Neural cell (in vitro differentiated cells): ENCODE data around the gene C3AR1. TPM values are rescaled to one million over a fixed set of nuclear protein-coding genes. Genes with fewer than 3 reads are reported as not detected.

ENCODE experiments used
- H2AFZ ChIP-seq: fragments of 200-600, 300-800 bp; sonication (generic), shearing (Covaris generic); 2 replicates; pipeline ENCODE4 v1.6.0; 2014; ENCODE audit warnings: low read depth, mild to moderate bottlenecking, antibody characterized with exemption, low read length, moderate library complexity
- H3F3A ChIP-seq: fragments of 200-600 bp; shearing (Covaris generic); 2 replicates; pipeline ENCODE4 v1.6.1; 2016; ENCODE audit warnings: mild to moderate bottlenecking, moderate library complexity, mixed read lengths, antibody characterized with exemption, low read length; ENCODE audit not compliant: insufficient read depth, poor library complexity, severe bottlenecking
- H3K27ac ChIP-seq: fragments of 200-600, 300-800 bp; sonication (generic), shearing (Covaris generic); 2 replicates; pipeline ENCODE4 v1.5.1; 2014; ENCODE audit warnings: mild to moderate bottlenecking, low read length, moderate library complexity
- H3K27me3 ChIP-seq: fragments of 300-800, 200-600 bp; sonication (generic), shearing (Covaris generic); 2 replicates; pipeline ENCODE4 v1.6.0; 2014; ENCODE audit warnings: mild to moderate bottlenecking, low read depth, low read length, moderate library complexity; ENCODE audit not compliant: insufficient read depth
- H3K36me3 ChIP-seq: fragments of 300-800, 200-600 bp; sonication (generic), shearing (Covaris generic); 2 replicates; pipeline ENCODE4 v1.5.1; 2014; ENCODE audit warnings: mild to moderate bottlenecking, antibody characterized with exemption, low read length, moderate library complexity; ENCODE audit not compliant: insufficient read depth
- H3K4me2 ChIP-seq: fragments of 300-800, 200-600 bp; sonication (generic), shearing (Covaris generic); 2 replicates; pipeline ENCODE4 v1.6.0; 2014; ENCODE audit warnings: mild to moderate bottlenecking, low read length
- H3K4me3 ChIP-seq: fragments of 300-800, 200-600 bp; sonication (generic), shearing (Covaris generic); 2 replicates; pipeline ENCODE4 v1.5.1; 2014; ENCODE audit warnings: mild to moderate bottlenecking, low read length, moderate library complexity
- H3K79me2 ChIP-seq: fragments of 200-600 bp; shearing (Covaris generic); replicated peaks from 2 replicates; pipeline ENCODE4 v1.6.0; 2014; ENCODE audit warnings: mild to moderate bottlenecking, low read length, moderate library complexity; ENCODE audit not compliant: insufficient read depth
- H3K9ac ChIP-seq: fragments of 300-800, 200-600 bp; sonication (generic), shearing (Covaris generic); 2 replicates; pipeline ENCODE4 v1.6.1; 2016; ENCODE audit warnings: mild to moderate bottlenecking, low read length, mixed read lengths
- H3K9me2 ChIP-seq: fragments of 200-600 bp; shearing (Covaris generic); 2 replicates; pipeline ENCODE4 v1.6.1; 2016; ENCODE audit warnings: mild to moderate bottlenecking, low read length, mixed read lengths; ENCODE audit not compliant: insufficient read depth
- H3K9me3 ChIP-seq: fragments of 200-600, 300-800 bp; sonication (generic), shearing (Covaris generic); 2 replicates; pipeline ENCODE4 v1.6.1; 2016; ENCODE audit warnings: mild to moderate bottlenecking, mixed run types, low read length, moderate library complexity, mixed read lengths
- H4K20me1 ChIP-seq: fragments of 200-600 bp; shearing (Covaris generic); 2 replicates; pipeline ENCODE4 v1.6.1; 2016; ENCODE audit warnings: mild to moderate bottlenecking, mixed run types; ENCODE audit not compliant: insufficient read depth
- CTCF ChIP-seq: fragments of 450-650 bp; IDR thresholded peaks from 2 replicates; pipeline ENCODE4 v1.5.1; 2014; ENCODE audit warnings: antibody characterized with exemption, mild to moderate bottlenecking, moderate library complexity; ENCODE audit not compliant: poor library complexity, severe bottlenecking
- EP300 ChIP-seq: fragments of 450-650 bp; conservative IDR thresholded peaks from 2 replicates; pipeline ENCODE4 v1.6.1; 2014; ENCODE audit warnings: antibody characterized with exemption, mild to moderate bottlenecking, moderate library complexity; ENCODE audit not compliant: poor library complexity, severe bottlenecking
- EZH2 ChIP-seq: fragments of 200-600, 300-800 bp; shearing (Covaris generic), sonication (generic); IDR thresholded peaks from 2 replicates; pipeline ENCODE4 v1.6.1; 2014; ENCODE audit warnings: antibody characterized with exemption, low read length, borderline replicate concordance, mild to moderate bottlenecking; ENCODE audit not compliant: insufficient read depth, poor library complexity, severe bottlenecking
- MXI1 ChIP-seq: fragments of 450-650 bp; conservative IDR thresholded peaks from 2 replicates; pipeline ENCODE4 v1.6.1; 2014; ENCODE audit warnings: antibody characterized with exemption, mild to moderate bottlenecking; ENCODE audit not compliant: poor library complexity, severe bottlenecking
- POLR2AphosphoS5 ChIP-seq: IDR thresholded peaks from 2 replicates; pipeline ENCODE4 v1.6.1; 2012
- RAD21 ChIP-seq: fragments of 450-650 bp; conservative IDR thresholded peaks from 2 replicates; pipeline ENCODE4 v1.6.1; 2014; ENCODE audit warnings: antibody characterized with exemption, mild to moderate bottlenecking, moderate library complexity
- REST ChIP-seq: IDR thresholded peaks from 2 replicates; pipeline ENCODE4 v1.6.1; 2012; ENCODE audit warnings: borderline replicate concordance
- SMC3 ChIP-seq: fragments of 450-650 bp; conservative IDR thresholded peaks from 2 replicates; pipeline ENCODE4 v1.6.1; 2014; ENCODE audit warnings: antibody characterized with exemption, mild to moderate bottlenecking, moderate library complexity; ENCODE audit not compliant: poor library complexity
- TAF1 ChIP-seq: IDR thresholded peaks from 2 replicates; pipeline ENCODE4 v1.6.1; 2012; ENCODE audit warnings: low read depth
- polyA plus RNA-seq: library from polyadenylated mRNA; depleted of rRNA; stranded (reverse); fragments of >200 nt; gene quantifications from 2 replicates; pipeline ENCODE4 v1.2.3, GENCODE V29; 2014

C3AR1 gene
- polyA plus RNA-seq, 1 donor from 2014 or later, result not detected

- Histone ChIP-seq H3K9me2 (no peaks in the 10 kb centered on the region), H3K9ac (no peak overlapping the region), H3K79me2 (peaks cover 8% of the 10 kb centered on the region), H3F3A (no peaks in the 10 kb centered on the region), H3K27me3 (no peaks in the 10 kb centered on the region), H2AFZ (no peak overlapping the region), H3K27ac (peak overlapping the region; percentile 60), H3K4me2 (no peak overlapping the region), H3K4me3 (peak overlapping the region; percentile 61), H3K36me3 (no peaks in the 10 kb centered on the region), H3K9me3 (no peaks in the 10 kb centered on the region), H4K20me1 (no peaks in the 10 kb centered on the region)
- TF ChIP-seq EZH2, result no peak
- TF ChIP-seq EP300, result no peak
- TF ChIP-seq MXI1, result no peak
- TF ChIP-seq REST, result no peak
- TF ChIP-seq TAF1, result no peak
- TF ChIP-seq POLR2AphosphoS5, result no peak
- no peak for TF ChIP-seq RAD21
- TF ChIP-seq CTCF, result no peak
- no peak for TF ChIP-seq SMC3
These were observed 28.2 kb downstream of the C3AR1 start for GRCh38 chr12:8037947-8038346.

GRCh38 chr12:8037046-8037663 lies 29.0 kb downstream of the C3AR1 start:
- no peaks in the 10 kb centered on the region for H4K20me1 ChIP-seq
- peaks cover 8% of the 10 kb centered on the region for H3K79me2 ChIP-seq
- no peaks in the 10 kb centered on the region for H3F3A ChIP-seq
- H3K9ac ChIP-seq, result no peak overlapping the region
- no peaks in the 10 kb centered on the region for H3K36me3 ChIP-seq
- H3K4me2 ChIP-seq, result no peak overlapping the region
- no peak overlapping the region for H2AFZ ChIP-seq
- no peak overlapping the region for H3K27ac ChIP-seq
- TF ChIP-seq REST (no peak), EZH2 (no peak), POLR2AphosphoS5 (no peak), TAF1 (no peak), SMC3 (no peak), CTCF (no peak), RAD21 (no peak), EP300 (no peak), MXI1 (no peak)
- H3K9me3 ChIP-seq, result no peaks in the 10 kb centered on the region
- H3K9me2 ChIP-seq, result no peaks in the 10 kb centered on the region
- no peaks in the 10 kb centered on the region for H3K27me3 ChIP-seq
- H3K4me3 ChIP-seq, result no peak overlapping the region
